Measurements from ENCODE around the gene DNAJC22.

The DNAJC22 gene

DNA sequence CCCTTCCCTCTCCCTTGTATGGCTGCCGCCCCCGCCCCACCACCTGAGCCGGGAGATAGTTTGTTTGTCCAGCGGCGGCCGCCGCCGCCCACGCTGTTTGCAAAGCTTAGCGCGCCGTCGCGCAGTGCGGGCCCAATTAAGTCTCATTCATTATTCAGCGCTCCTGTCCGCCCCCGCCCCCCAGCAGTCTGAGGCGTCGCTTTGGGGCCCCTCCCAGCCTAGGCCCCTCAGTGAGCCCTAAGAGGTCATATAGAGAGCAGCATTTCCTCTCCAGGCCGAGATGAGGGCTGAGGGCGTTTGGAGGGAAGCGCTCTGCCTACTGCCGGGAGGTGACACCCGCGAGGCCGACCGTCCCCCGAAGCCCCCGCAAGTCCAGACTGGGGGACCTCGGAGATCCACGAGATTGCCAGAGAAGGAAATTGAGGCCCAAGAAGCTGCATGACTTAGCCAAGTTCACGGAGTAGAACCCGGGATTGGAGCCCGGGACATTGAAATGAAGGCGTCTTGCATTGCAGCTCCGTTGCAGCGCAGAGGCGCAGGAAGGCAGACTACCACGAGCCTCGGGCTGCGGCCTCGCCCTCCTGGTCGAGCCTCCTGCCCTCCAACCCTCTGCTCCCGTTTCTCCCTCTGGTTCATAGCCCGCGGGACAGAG, at the start of gene DNAJC22:
Gene DNAJC22, plus strand, starts transcription at position 230 of the 652 bp plus-strand sequence. CDS start 1,985 bp downstream, outside the sequence.
- H3K4me3 ChIP-seq (replicated peaks in 1 of 2; ENCODE audit: low read depth in 2 of 2, low read length in 2 of 2), result peak within 1 kb of the TSS; percentile 39 to 42
- TF ChIP-seq CTCF (IDR thresholded peaks at IDR 0.05; ENCODE audit: low read depth, low read length), result no peak
- DNase-seq (ENCODE audit: low read depth in 2 of 2), result peak in 1 of 2 donors; percentile 27

GRCh38 chr12:49297695-49298060, 49.0 kb upstream of the DNAJC22 start:
- TF ChIP-seq CTCF (IDR thresholded peaks at IDR 0.05; ENCODE audit: low read depth, low read length), result no peak
- H3K4me3 ChIP-seq (replicated peaks in 1 of 2; ENCODE audit: low read depth in 2 of 2, low read length in 2 of 2), result no peak overlapping the region
- no peak for DNase-seq (ENCODE audit: low read depth in 2 of 2)

DNA sequence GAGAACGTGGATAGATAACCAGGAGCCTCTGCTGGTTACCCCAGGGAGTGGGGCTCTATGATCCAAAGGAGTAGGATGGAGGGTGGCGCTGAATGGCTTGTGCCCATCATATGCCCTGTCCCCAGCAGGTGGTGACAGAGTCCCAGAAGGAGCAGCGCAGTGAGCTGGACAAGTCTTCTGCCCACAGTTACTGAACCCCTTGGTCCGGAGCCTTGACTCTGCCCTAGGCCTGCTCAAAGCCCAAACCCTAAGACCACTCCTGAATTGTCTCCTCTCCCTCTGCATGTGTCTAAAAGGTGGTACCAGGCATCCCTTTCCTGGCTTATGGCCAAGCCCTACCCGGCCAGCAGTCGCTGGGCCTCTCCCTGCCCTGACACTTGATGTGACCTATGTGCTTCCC, 48.5 kb upstream of the DNAJC22 start:
- TF ChIP-seq CTCF (IDR thresholded peaks at IDR 0.05; ENCODE audit: low read depth, low read length), result peak; percentile 5
- DNase-seq (ENCODE audit: low read depth in 2 of 2), result no peak
- no peak overlapping the region for H3K4me3 ChIP-seq (replicated peaks in 1 of 2; ENCODE audit: low read depth in 2 of 2, low read length in 2 of 2)

- no peak for TF ChIP-seq CTCF (IDR thresholded peaks at IDR 0.05; ENCODE audit: low read depth, low read length)
- H3K4me3 ChIP-seq (replicated peaks in 1 of 2; ENCODE audit: low read depth in 2 of 2, low read length in 2 of 2), result no peak overlapping the region
- DNase-seq (ENCODE audit: low read depth in 2 of 2), result no peak
Measured at GRCh38 chr12:49301760-49302159, 44.9 kb upstream of the DNAJC22 start.

DNA sequence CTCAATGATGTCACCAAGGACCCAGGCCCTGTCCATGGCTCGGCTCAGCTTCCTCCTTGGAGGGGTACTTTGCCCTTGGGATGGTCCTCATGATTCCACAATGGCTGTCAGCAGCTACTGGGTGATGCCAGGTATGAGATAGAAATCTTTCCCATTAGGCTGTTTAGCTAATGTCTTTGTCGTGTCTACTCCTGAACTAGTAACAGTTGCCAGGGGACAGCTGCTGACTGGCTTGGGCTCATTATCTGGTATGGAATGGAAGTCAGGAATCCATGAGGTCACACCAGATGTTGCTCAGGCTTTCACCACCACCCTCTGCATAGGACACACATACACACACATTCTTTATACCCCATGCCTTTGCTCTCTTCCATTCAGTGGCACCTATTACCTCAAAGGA, 42.5 kb upstream of the DNAJC22 start:
- DNase-seq (ENCODE audit: low read depth in 2 of 2), result peak; percentile 35 to 38
- TF ChIP-seq CTCF (IDR thresholded peaks at IDR 0.05; ENCODE audit: low read depth, low read length), result no peak
- no peak overlapping the region for H3K4me3 ChIP-seq (replicated peaks in 1 of 2; ENCODE audit: low read depth in 2 of 2, low read length in 2 of 2)

- H3K4me3 ChIP-seq (replicated peaks in 1 of 2; ENCODE audit: low read depth in 2 of 2, low read length in 2 of 2), result no peak overlapping the region
- TF ChIP-seq CTCF (IDR thresholded peaks at IDR 0.05; ENCODE audit: low read depth, low read length), result no peak
- DNase-seq (ENCODE audit: low read depth in 2 of 2), result no peak
Measured at GRCh38 chr12:49305762-49306510, 40.8 kb upstream of the DNAJC22 start.
